Hematopoietic multipotent progenitor cell treated with erythropoietin and hydrocortisone succinate and interleukin-3 and kit ligand, for 6 days (in vitro differentiated cells): ENCODE results near the gene PLEKHH2.

Source experiments
- DNase-seq: peaks from one replicate; pipeline ENCODE4 v3.0.0-alpha.2; 2015

PLEKHH2 gene

GRCh38 chr2:43718530-43719124 is 81.6 kb downstream of the PLEKHH2 start:
- no peak for DNase-seq

- DNase-seq, result peak; percentile 94
Observed at GRCh38 chr2:43724728-43725526, 87.9 kb downstream of the PLEKHH2 start.

- no peak for DNase-seq
Observed at GRCh38 chr2:43725711-43726246, 88.7 kb downstream of the PLEKHH2 start.

GRCh38 chr2:43726961-43727633 is 90.0 kb downstream of the PLEKHH2 start:
- DNase-seq, result peak; percentile 68

- DNase-seq, result peak; percentile 80
Observed at GRCh38 chr2:43727634-43728014, 90.6 kb downstream of the PLEKHH2 start.

GRCh38 chr2:43729491-43730174 is 92.6 kb downstream of the PLEKHH2 start:
- DNase-seq, result no peak

- no peak for DNase-seq
Observed at GRCh38 chr2:43731211-43731610, 94.2 kb downstream of the PLEKHH2 start.

- DNase-seq, result no peak
Observed at GRCh38 chr2:43736637-43737036, 99.6 kb downstream of the PLEKHH2 start.

GRCh38 chr2:43737097-43737854 is 100.2 kb downstream of the PLEKHH2 start:
- no peak for DNase-seq

GRCh38 chr2:43737855-43738254 is 100.8 kb downstream of the PLEKHH2 start:
- DNase-seq, result no peak

- no peak for DNase-seq
Observed at GRCh38 chr2:43738257-43738656, 101.2 kb downstream of the PLEKHH2 start.

GRCh38 chr2:43743706-43744105 is 106.6 kb downstream of the PLEKHH2 start:
- no peak for DNase-seq

- no peak for DNase-seq
Observed at GRCh38 chr2:43745457-43745856, 108.4 kb downstream of the PLEKHH2 start.

GRCh38 chr2:43748333-43748732 is 111.3 kb downstream of the PLEKHH2 start:
- DNase-seq, result no peak

GRCh38 chr2:43749583-43749982 is 112.5 kb downstream of the PLEKHH2 start:
- no peak for DNase-seq

GRCh38 chr2:43751476-43751990 is 114.5 kb downstream of the PLEKHH2 start:
- no peak for DNase-seq

- DNase-seq, result no peak
Observed at GRCh38 chr2:43752302-43752701, 115.2 kb downstream of the PLEKHH2 start.

- DNase-seq, result no peak
Observed at GRCh38 chr2:43754180-43754579, 117.1 kb downstream of the PLEKHH2 start.

- no peak for DNase-seq
Observed at GRCh38 chr2:43758739-43759138, 121.7 kb downstream of the PLEKHH2 start.

- no peak for DNase-seq
Observed at GRCh38 chr2:43759195-43759594, 122.1 kb downstream of the PLEKHH2 start.

- DNase-seq, result no peak
Observed at GRCh38 chr2:43762286-43762685, 125.2 kb downstream of the PLEKHH2 start.

- no peak for DNase-seq
Observed at GRCh38 chr2:43763091-43763490, 126.0 kb downstream of the PLEKHH2 start.
